NCI-H146 treated with DMSO at 0.1 percent for 48 hours (cell line): ENCODE measurements around the gene PPFIA2.

ENCODE experiments used
- DNase-seq: peaks from one replicate; lab custom pipeline; 2025; ENCODE audit not compliant: unreplicated experiment; lab: John Stamatoyannopoulos, UW

PPFIA2 gene

GRCh38 chr12:81360916-81361315, 398.2 kb downstream of the PPFIA2 start:
- DNase-seq, result no peak

GRCh38 chr12:81359736-81360135, 399.4 kb downstream of the PPFIA2 start:
- no peak for DNase-seq

GRCh38 chr12:81354327-81354932, 404.7 kb downstream of the PPFIA2 start:
- no peak for DNase-seq

GRCh38 chr12:81350309-81350708, 408.8 kb downstream of the PPFIA2 start:
- DNase-seq, result no peak

GRCh38 chr12:81347404-81347803, 411.7 kb downstream of the PPFIA2 start:
- DNase-seq, result no peak

- no peak for DNase-seq
Observed at GRCh38 chr12:81340910-81341309, 418.2 kb downstream of the PPFIA2 start.

- DNase-seq, result no peak
Observed at GRCh38 chr12:81339071-81339470, 420.1 kb downstream of the PPFIA2 start.

GRCh38 chr12:81337886-81338285, 421.3 kb downstream of the PPFIA2 start:
- DNase-seq, result no peak

- DNase-seq, result no peak
Observed at GRCh38 chr12:81333812-81334211, 425.3 kb downstream of the PPFIA2 start.

- DNase-seq, result no peak
Observed at GRCh38 chr12:81332054-81332453, 427.1 kb downstream of the PPFIA2 start.

GRCh38 chr12:81330480-81330879, 428.7 kb downstream of the PPFIA2 start:
- DNase-seq, result no peak

GRCh38 chr12:81329085-81329484, 430.1 kb downstream of the PPFIA2 start:
- no peak for DNase-seq

- no peak for DNase-seq
Observed at GRCh38 chr12:81327425-81327824, 431.7 kb downstream of the PPFIA2 start.

- no peak for DNase-seq
Observed at GRCh38 chr12:81325086-81325485, 434.1 kb downstream of the PPFIA2 start.

- no peak for DNase-seq
Observed at GRCh38 chr12:81314903-81315531, 444.1 kb downstream of the PPFIA2 start.

GRCh38 chr12:81303935-81304334, 455.2 kb downstream of the PPFIA2 start:
- DNase-seq, result no peak

- no peak for DNase-seq
Observed at GRCh38 chr12:81300454-81300853, 458.7 kb downstream of the PPFIA2 start.

GRCh38 chr12:81297601-81298000, 461.5 kb downstream of the PPFIA2 start:
- no peak for DNase-seq

- DNase-seq, result no peak
Observed at GRCh38 chr12:81296556-81297305, 462.4 kb downstream of the PPFIA2 start.

- DNase-seq, result no peak
Observed at GRCh38 chr12:81295251-81295650, 463.9 kb downstream of the PPFIA2 start.

- DNase-seq, result no peak
Observed at GRCh38 chr12:81294325-81295190, 464.6 kb downstream of the PPFIA2 start.
